ENCODE measurements around the gene PPP1R14B.
A peak's percentile ranks its signal among the peaks of the same experiment; 100 is the strongest.
"Not testable (repeated sequence)": the region's sequence is repeated elsewhere in the genome, so short reads cannot be mapped to it uniquely, and the experiment has no call there.

PPP1R14B gene

GRCh38 chr11:64260147-64260708 is 13.5 kb upstream of the PPP1R14B start:
- DNase-seq = no peak

GRCh38 chr11:64259533-64260067 is 12.9 kb upstream of the PPP1R14B start:
- no peak for DNase-seq

GRCh38 chr11:64258946-64259532 is 12.3 kb upstream of the PPP1R14B start:
- DNase-seq = no peak

- DNase-seq = no peak
Observed at GRCh38 chr11:64258356-64258755, 11.6 kb upstream of the PPP1R14B start.

GRCh38 chr11:64256300-64256699 is 9.6 kb upstream of the PPP1R14B start:
- DNase-seq = no peak

- no peak for DNase-seq
Observed at GRCh38 chr11:64255135-64256128, 8.7 kb upstream of the PPP1R14B start.

GRCh38 chr11:64254326-64254725 is 7.6 kb upstream of the PPP1R14B start:
- no peak for DNase-seq

GRCh38 chr11:64253481-64253880 is 6.7 kb upstream of the PPP1R14B start:
- DNase-seq = no peak

- no peak for DNase-seq
Observed at GRCh38 chr11:64253043-64253442, 6.3 kb upstream of the PPP1R14B start.

GRCh38 chr11:64252003-64252872 is 5.5 kb upstream of the PPP1R14B start:
- DNase-seq = no peak

- DNase-seq = no peak
Observed at GRCh38 chr11:64251753-64252002, 4.9 kb upstream of the PPP1R14B start.

GRCh38 chr11:64251016-64251752 is 4.4 kb upstream of the PPP1R14B start, which contains the start of gene PLCB3:
Gene PLCB3, plus strand, starts transcription at chr11:64251530. Its CDS starts 120 bp downstream, at chr11:64251650.
- peak; percentile 51 to 76 for DNase-seq

- DNase-seq = no peak
Observed at GRCh38 chr11:64250415-64251015, 3.8 kb upstream of the PPP1R14B start.

GRCh38 chr11:64249563-64250414 is 3.0 kb upstream of the PPP1R14B start:
- no peak for DNase-seq

GRCh38 chr11:64249038-64249437 is 2.3 kb upstream of the PPP1R14B start:
- DNase-seq = no peak

- DNase-seq = no peak
Observed at GRCh38 chr11:64248578-64248977, 1.8 kb upstream of the PPP1R14B start.

- DNase-seq = no peak
Observed at GRCh38 chr11:64247729-64248531, 1.2 kb upstream of the PPP1R14B start.

- not testable (repeated sequence) for DNase-seq
Observed at GRCh38 chr11:64246621-64246870, 197 bp downstream of the PPP1R14B start.

- DNase-seq = peak; percentile 61 to 63
Observed at GRCh38 chr11:64245797-64246620, 734 bp downstream of the PPP1R14B start.

Data from CD4-positive, alpha-beta T cell treated with Interferon alpha-2 for 1 hour (primary cell).